DMS79 (cell line): ENCODE data around the gene ENO2.
"Not testable (repeated sequence)": the region's sequence is repeated elsewhere in the genome, so short reads cannot be mapped to it uniquely, and the experiment has no call there.

Source experiments
- DNase-seq: peaks from one replicate; lab custom pipeline; 2025; lab: John Stamatoyannopoulos, UW

The ENO2 gene

GRCh38 chr12:6886206-6886999 lies 28.0 kb upstream of the ENO2 start:
- DNase-seq: not testable (repeated sequence)

- DNase-seq: no peak
Observed at GRCh38 chr12:6887460-6887859, 26.9 kb upstream of the ENO2 start.

- DNase-seq: no peak
Observed at GRCh38 chr12:6888360-6888759, 26.0 kb upstream of the ENO2 start.

- DNase-seq: not testable (repeated sequence)
Observed at GRCh38 chr12:6888794-6889193, 25.6 kb upstream of the ENO2 start.

- DNase-seq: not testable (repeated sequence)
Observed at GRCh38 chr12:6889775-6890573, 24.4 kb upstream of the ENO2 start.

- DNase-seq: peak; percentile 89
Observed at GRCh38 chr12:6890789-6891645, 23.4 kb upstream of the ENO2 start.

- no peak for DNase-seq
Observed at GRCh38 chr12:6891646-6892001, 22.8 kb upstream of the ENO2 start.

GRCh38 chr12:6892683-6893082 lies 21.7 kb upstream of the ENO2 start:
- DNase-seq: not testable (repeated sequence)

GRCh38 chr12:6894321-6894720 lies 20.1 kb upstream of the ENO2 start:
- DNase-seq: no peak

GRCh38 chr12:6896846-6897435 lies 17.4 kb upstream of the ENO2 start:
- DNase-seq: no peak

- DNase-seq: no peak
Observed at GRCh38 chr12:6899427-6899826, 15.0 kb upstream of the ENO2 start.

- DNase-seq: peak; percentile 21
Observed at GRCh38 chr12:6899837-6900519, 14.4 kb upstream of the ENO2 start.

- DNase-seq: no peak
Observed at GRCh38 chr12:6902448-6902847, 11.9 kb upstream of the ENO2 start.

GRCh38 chr12:6903722-6904121 lies 10.7 kb upstream of the ENO2 start:
- no peak for DNase-seq

GRCh38 chr12:6904280-6905276 lies 9.8 kb upstream of the ENO2 start, which contains the start of gene LRRC23:
LRRC23 (plus strand) TSS chr12:6904822; CDS start chr12:6905634, 812 bp downstream.
- DNase-seq: peak; percentile 95

GRCh38 chr12:6905414-6906040 lies 8.9 kb upstream of the ENO2 start:
- no peak for DNase-seq

GRCh38 chr12:6908141-6908540 lies 6.2 kb upstream of the ENO2 start:
- not testable (repeated sequence) for DNase-seq

- no peak for DNase-seq
Observed at GRCh38 chr12:6909421-6910145, 4.8 kb upstream of the ENO2 start.
